GM12878 (cell line): ENCODE results near the gene S100A2. TPM values are rescaled to one million over a fixed set of nuclear protein-coding genes. Genes with fewer than 3 reads are reported as not detected.

Experiments
- ATAC-seq: fragments of 200-7000 bp; cut with Tn5 transposase; 3 replicates; pipeline ENCODE4 v1.9.1; 2020; ENCODE audit warnings: mild to moderate bottlenecking, moderate library complexity
- BruUV-seq: library from RNA; stranded (reverse); fragments of 400-500 nt; replicated peaks from 2 replicates; lab custom pipeline; 2021; lab: Mats Ljungman, UMichigan
- CTCF ChIA-PET: fragments of 300-600 bp; sonication (Branson Sonifier 250); formaldehyde crosslinking; extraction: SDS; loops from one replicate; lab custom pipeline; 2021; ENCODE audit warnings: inconsistent platforms; lab: Yijun Ruan, JAX
- POLR2A ChIA-PET: fragments of 350-600 bp; formaldehyde crosslinking; extraction: SDS; loops from one replicate; lab custom pipeline; 2021; ENCODE audit warnings: inconsistent platforms; lab: Charles Lee
- RAD21 ChIA-PET: fragments of 300-600 bp; sonication (Branson Sonifier 250); formaldehyde crosslinking; loops from one replicate; lab custom pipeline; 2023; ENCODE audit warnings: antibody characterized with exemption; ENCODE audit not compliant: unreplicated experiment; lab: Charles Lee
- SMC1A ChIA-PET: fragments of 300-600 bp; sonication (Branson Sonifier 250); formaldehyde crosslinking; loops from one replicate; lab custom pipeline; 2023; ENCODE audit not compliant: unreplicated experiment, uncharacterized antibody; lab: Charles Lee
- DNase-seq: peaks from one replicate; pipeline ENCODE4 v3.0.0-alpha.2; 2011; ENCODE audit warnings: low read depth, low spot score
- FAIRE-seq: peaks from 3 replicates; lab custom pipeline; 2011; peaks lifted over from hg19 to GRCh38; lab: Jason Lieb, UNC
- H2AFZ ChIP-seq: 2 replicates; pipeline ENCODE4 v1.6.0; 2011; ENCODE audit warnings: low read depth, low read length, control low read depth; ENCODE audit not compliant: control insufficient read depth
- H3K27ac ChIP-seq: 2 replicates; pipeline ENCODE4 v1.5.1; 2011; ENCODE audit warnings: control low read depth; ENCODE audit not compliant: control insufficient read depth, insufficient read depth
- H3K27me3 ChIP-seq, 2 experiments: replicated peaks in 1 of 2; 2 replicates each; pipeline versions ENCODE4 v1.6.0 to v1.6.1; 2011; ENCODE audit warnings: low read length in 1 of 2; ENCODE audit not compliant: control insufficient read depth in 2 of 2, insufficient read depth in 2 of 2
- H3K36me3 ChIP-seq, 2 experiments: 2 replicates each; pipeline ENCODE4 v1.5.1; 2011; ENCODE audit warnings: low read length in 1 of 2; ENCODE audit not compliant: control insufficient read depth in 2 of 2, insufficient read depth in 2 of 2
- H3K4me1 ChIP-seq: 2 replicates; pipeline ENCODE4 v1.6.1; 2011; ENCODE audit warnings: mild to moderate bottlenecking, low read length, moderate library complexity, mixed read lengths; ENCODE audit not compliant: control insufficient read depth, insufficient read depth
- H3K4me2 ChIP-seq: 2 replicates; pipeline ENCODE4 v1.6.0; 2011; ENCODE audit warnings: control low read depth; ENCODE audit not compliant: control insufficient read depth, insufficient read depth
- H3K4me3 ChIP-seq: fragments of 200-600 bp; sonication (generic); 2 replicates; pipeline ENCODE4 v1.5.1; 2016
- H3K79me2 ChIP-seq: 2 replicates; pipeline ENCODE4 v1.6.0; 2011; ENCODE audit warnings: low read length; ENCODE audit not compliant: control insufficient read depth, insufficient read depth
- H3K9ac ChIP-seq: 2 replicates; pipeline ENCODE4 v1.8.0; 2011; ENCODE audit warnings: low read length, control low read depth, mixed read lengths; ENCODE audit not compliant: control insufficient read depth, insufficient read depth
- H3K9me3 ChIP-seq: replicated peaks from 3 replicates; pipeline ENCODE4 v1.5.1; 2011; ENCODE audit warnings: mild to moderate bottlenecking, low read length; ENCODE audit not compliant: control insufficient read depth, insufficient read depth
- H4K20me1 ChIP-seq: 2 replicates; pipeline ENCODE4 v1.6.0; 2011; ENCODE audit not compliant: control insufficient read depth, insufficient read depth
- ATF3 ChIP-seq: IDR thresholded peaks from 2 replicates; pipeline ENCODE4 v1.6.1; 2011; ENCODE audit warnings: low read depth, mild to moderate bottlenecking, low read length, moderate library complexity, borderline replicate concordance; ENCODE audit errors: extremely low read depth
- BRCA1 ChIP-seq: IDR thresholded peaks from 2 replicates; pipeline ENCODE4 v1.6.1; 2011; ENCODE audit warnings: low read depth, low read length, improper control_type of control experiment
- MYB ChIP-seq: fragments of 150-350 bp; IDR thresholded peaks from 2 replicates; pipeline ENCODE4 v1.6.1; 2014; ENCODE audit warnings: mild to moderate bottlenecking, low read depth, low read length, borderline replicate concordance
- NR2F1 ChIP-seq: fragments of 450-650 bp; conservative IDR thresholded peaks from 2 replicates; pipeline ENCODE4 v1.6.1; 2017; ENCODE audit warnings: mild to moderate bottlenecking
- NRF1 ChIP-seq: conservative IDR thresholded peaks from 2 replicates; pipeline ENCODE4 v1.6.1; 2011; ENCODE audit warnings: mild to moderate bottlenecking, low read depth, low read length, improper control_type of control experiment
- RCOR1 ChIP-seq: conservative IDR thresholded peaks from 2 replicates; pipeline ENCODE4 v1.6.1; 2012; ENCODE audit warnings: low read depth, low read length, improper control_type of control experiment
- ZNF217 ChIP-seq: fragments of 450-650 bp; IDR thresholded peaks from 2 replicates; pipeline ENCODE4 v1.6.1; 2017; ENCODE audit warnings: antibody characterized with exemption, mild to moderate bottlenecking
- ZNF384 ChIP-seq: IDR thresholded peaks from 2 replicates; pipeline ENCODE4 v1.6.1; 2012; ENCODE audit warnings: low read depth, mild to moderate bottlenecking, low read length, improper control_type of control experiment, borderline replicate concordance
- ZNF622 ChIP-seq: fragments of 450-650 bp; IDR thresholded peaks from 2 replicates; pipeline ENCODE4 v1.6.1; 2017; ENCODE audit warnings: mild to moderate bottlenecking, inconsistent platforms
- WGBS: methylation state at CpG from one replicate; pipeline ENCODE4 v1.1.6; 2016; ENCODE audit warnings: low lambda C conversion rate; ENCODE audit not compliant: insufficient replicate concordance, insufficient coverage; ENCODE audit errors: missing lambda C conversion rate; 5-methylcytosine and 5-hydroxymethylcytosine counted together
- in situ Hi-C: fragments of 300-500 bp; cut with MboI; formaldehyde crosslinking; loops from 9 replicates; pipeline ENCODE4 v1.14.3; 2018; ENCODE audit warnings: mixed read lengths
- intact Hi-C: fragments of 100-400 bp; cut with micrococcal nuclease; formaldehyde crosslinking; loops from one replicate; pipeline ENCODE4 v1.14.2; 2022; ENCODE audit not compliant: unreplicated experiment
- polyA plus RNA-seq, 11 experiments: library from polyadenylated mRNA; depleted of rRNA in 4 of 11; unstranded in 6 of 11; stranded (reverse) in 5 of 11; fragments of >200 nt; fragmentation: Nextera tagmentation in 4 of 11; fragmentation: Illumina TruSeq in 1 of 11; extraction: Ambion mirVana in 4 of 11; extraction: Trizol in 1 of 11; gene quantifications; 1 replicate in 1 of 11; 2 replicates in 10 of 11; pipeline versions ENCODE4 v1.2.1 to v1.2.3, GENCODE V29; 2011 to 2016; ENCODE audit warnings: inconsistent platforms in 2 of 11, missing spikeins in 2 of 11, low read depth in 1 of 11
- total RNA-seq, 4 experiments: library from RNA; depleted of rRNA in 3 of 4; stranded (reverse); fragments of >200 nt in 3 of 4; fragmentation: Illumina TruSeq in 1 of 4; extraction: Trizol in 1 of 4; gene quantifications; 2 replicates each; pipeline versions ENCODE4 v1.2.1 to v1.2.3, GENCODE V29; 2013 to 2021

S100A2 gene
- total and polyA plus RNA-seq, 10 of the 15 experiments (the other 5 are each of a cell fraction or from before 2014, with no cell fraction given): 0.11 to 1.5 (median 0.59) TPM; not detected in 2

GRCh38 chr1:153614906-153615305, 49.3 kb upstream of the S100A2 start:
- BruUV-seq: no TSS peak
- no peak overlapping the region for H3K27ac ChIP-seq
- H3K9ac ChIP-seq: no peak overlapping the region
- SMC1A ChIA-PET: interaction anchor here (1.0 to 2.1 kb wide), 5 partner anchors 16 to 104 kb away, joined by 3 to 12 read pairs (median 4); partner anchors contain the start of gene CHTOP
- RAD21 ChIA-PET: interaction anchor here (2.8 to 6.2 kb wide), 3 partner anchors 10 to 43 kb away, joined by 9 to 60 read pairs (median 14); no protein-coding TSS in a partner anchor
- H3K9me3 ChIP-seq: no peaks in the 10 kb centered on the region
- no peaks in the 10 kb centered on the region for H4K20me1 ChIP-seq
- H3K27me3 ChIP-seq: no peaks in the 10 kb centered on the region
- DNase-seq (no peak), FAIRE-seq (no peak), ATAC-seq (no peak)
- TF ChIP-seq ATF3: no peak
- TF ChIP-seq BRCA1: no peak
- no peak for TF ChIP-seq ZNF384
- TF ChIP-seq NR2F1: no peak
- TF ChIP-seq RCOR1: no peak
- no peak for TF ChIP-seq NRF1
- TF ChIP-seq MYB: no peak
- TF ChIP-seq ZNF622: no peak
- TF ChIP-seq ZNF217: no peak
- no peak overlapping the region for H3K4me3 ChIP-seq
- no peak overlapping the region for H2AFZ ChIP-seq
- H3K4me1 ChIP-seq: peaks cover 14% of the 10 kb centered on the region
- WGBS: 56% methylated on average over 7 of the region's 7 CpGs
- POLR2A ChIA-PET: interaction anchor here (0.6 to 1.7 kb wide), 4 partner anchors 8 to 14 kb away, joined by 4 to 5 read pairs (median 4); no protein-coding TSS in a partner anchor
- intact Hi-C loops (no loop called here), in situ Hi-C loops (no loop called here)
- no peaks in the 10 kb centered on the region for H3K79me2 ChIP-seq
- H3K36me3 ChIP-seq: no peaks in the 10 kb centered on the region
- CTCF ChIA-PET: interaction anchor here (1.2 to 7.8 kb wide), 8 partner anchors 9 to 119 kb away, joined by 3 to 106 read pairs (median 14); partner anchors contain the start of genes S100A1 and S100A13
- H3K4me2 ChIP-seq: no peak overlapping the region
